ENCODE measurements around the gene CLPTM1L.

Gene CLPTM1L

DNA sequence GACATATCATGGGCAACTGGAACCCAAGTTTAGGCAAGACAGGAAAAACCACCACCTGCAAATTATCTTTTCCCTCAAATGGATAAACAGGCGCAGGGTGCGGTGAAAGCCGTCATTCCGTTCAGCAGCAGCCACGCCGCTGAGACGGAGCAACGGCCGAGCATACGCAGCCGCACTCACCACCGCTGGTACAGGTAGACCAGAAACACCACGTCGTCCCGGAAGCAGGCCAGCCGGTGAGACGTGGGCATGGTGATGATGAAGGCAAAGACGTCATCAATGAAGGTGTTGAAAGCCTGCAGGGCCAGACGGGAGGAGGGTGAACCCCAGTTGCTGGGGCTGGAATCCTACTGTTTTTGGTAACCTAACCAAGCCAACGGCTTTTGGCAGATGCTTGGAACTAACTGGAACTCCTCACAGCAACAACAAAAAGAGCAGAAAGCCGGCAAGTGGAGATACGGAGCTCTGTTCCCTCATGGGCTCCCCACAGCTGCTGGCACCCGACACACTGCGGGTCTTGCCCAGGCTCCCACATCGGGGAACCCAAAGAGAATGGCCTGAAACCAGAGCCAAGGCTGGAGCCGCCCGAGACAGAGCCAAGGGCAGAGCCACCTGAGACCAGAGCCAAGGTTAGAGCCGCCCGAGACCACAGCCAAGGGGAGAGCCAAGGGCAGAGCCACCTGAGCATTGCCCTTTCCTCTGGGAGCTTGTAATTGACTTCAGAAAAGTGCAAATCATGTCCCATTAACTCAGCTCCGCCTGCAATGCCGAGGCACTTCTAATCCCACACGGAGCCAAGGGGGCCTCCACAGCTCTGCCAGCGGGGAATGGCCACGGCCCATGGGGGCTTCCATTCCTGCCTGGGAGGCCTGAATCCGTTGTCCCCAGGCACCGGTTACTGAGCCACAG lies 24.2 kb downstream of the CLPTM1L start:
- no peaks in the 10 kb centered on the region for H3K27me3 ChIP-seq (ENCODE audit: insufficient read depth, low read length, poor library complexity)
- no peak overlapping the region for H3K27ac ChIP-seq (ENCODE audit: low read depth, low read length)
- H3K56ac ChIP-seq (ENCODE audit: low read length) = no peak overlapping the region
- H2AK5ac ChIP-seq (ENCODE audit: low read length) = no peak overlapping the region
- H2BK5ac ChIP-seq (ENCODE audit: low read length) = no peak overlapping the region
- no peaks in the 10 kb centered on the region for H3K79me2 ChIP-seq (ENCODE audit: control insufficient read depth, insufficient read depth, low read length)
- H3K23ac ChIP-seq (ENCODE audit: low read length) = no peak overlapping the region
- H3K4ac ChIP-seq (ENCODE audit: low read depth, low read length) = no peak overlapping the region
- H3K4me2 ChIP-seq (ENCODE audit: low read length) = no peak overlapping the region
- no peak overlapping the region for H4K5ac ChIP-seq (ENCODE audit: low read length)
- H3K4me1 ChIP-seq (ENCODE audit: control insufficient read depth, low read depth, low read length) = no peaks in the 10 kb centered on the region
- H2BK15ac ChIP-seq (replicated peaks; ENCODE audit: low read depth) = no peak overlapping the region
- no peak overlapping the region for H2BK120ac ChIP-seq (ENCODE audit: low read depth, low read length)
- no peak for DNase-seq
- WGBS (ENCODE audit: extremely low coverage, insufficient coverage, low lambda C conversion rate) = no CpG with 5 or more reads among the region's 36 CpGs
- H3K36me3 ChIP-seq (ENCODE audit: control insufficient read depth, insufficient read depth, low read length) = peaks cover 18% of the 10 kb centered on the region
- no peak overlapping the region for H3K9ac ChIP-seq (ENCODE audit: low read length)
- no peak overlapping the region for H3K18ac ChIP-seq (ENCODE audit: low read length)
- H3K79me1 ChIP-seq (ENCODE audit: low read length) = no peaks in the 10 kb centered on the region
- no peak overlapping the region for H4K8ac ChIP-seq (ENCODE audit: low read depth, low read length)
- H3K4me3 ChIP-seq (ENCODE audit: low read length) = no peak overlapping the region

DNA sequence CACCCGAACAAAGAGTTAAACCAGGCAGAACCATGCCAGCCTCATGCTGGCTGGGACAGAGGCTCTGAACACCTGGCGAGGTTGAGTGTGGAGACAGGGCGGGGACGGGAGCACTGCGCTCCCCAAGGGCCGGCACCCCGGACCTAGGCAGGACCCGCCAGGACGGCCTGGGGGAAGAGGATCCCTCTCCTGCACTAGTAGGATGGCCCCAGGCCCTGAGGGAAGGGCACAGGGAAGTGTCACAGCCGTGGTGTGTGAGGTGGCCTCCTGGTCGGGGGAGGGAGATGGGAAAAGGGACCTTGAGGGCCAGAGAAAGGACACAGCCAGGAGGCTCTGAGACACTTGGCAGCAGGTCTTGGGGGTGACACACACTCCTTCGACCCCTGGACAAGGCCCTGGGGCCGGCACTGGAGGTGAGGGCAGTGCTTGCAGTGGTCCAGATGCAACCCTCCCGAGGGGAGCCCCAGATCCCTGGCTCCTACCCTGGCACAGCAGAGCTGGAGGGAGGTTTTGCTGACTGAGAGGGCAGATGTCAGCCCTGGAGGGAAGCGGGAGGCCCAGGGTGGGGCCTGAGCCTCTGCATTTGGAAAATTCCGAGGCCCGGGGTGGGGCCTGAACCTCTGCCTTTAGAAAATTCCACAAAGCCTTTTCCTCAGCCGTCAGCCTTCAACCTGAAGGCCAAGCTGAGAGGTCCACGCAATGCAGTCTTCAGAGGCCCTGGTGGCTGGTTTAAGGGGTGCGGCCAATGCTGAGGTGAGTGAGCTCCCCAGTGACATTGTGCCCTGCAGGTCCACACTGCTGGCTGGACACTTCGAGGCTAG lies 25.3 kb downstream of the CLPTM1L start:
- WGBS (ENCODE audit: extremely low coverage, insufficient coverage, low lambda C conversion rate) = no CpG with 5 or more reads among the region's 21 CpGs
- no peak overlapping the region for H2BK5ac ChIP-seq (ENCODE audit: low read length)
- peaks cover 16% of the 10 kb centered on the region for H3K36me3 ChIP-seq (ENCODE audit: control insufficient read depth, insufficient read depth, low read length)
- H3K9ac ChIP-seq (ENCODE audit: low read length) = no peak overlapping the region
- H3K4me2 ChIP-seq (ENCODE audit: low read length) = no peak overlapping the region
- H3K18ac ChIP-seq (ENCODE audit: low read length) = no peak overlapping the region
- DNase-seq = no peak
- H3K4me1 ChIP-seq (ENCODE audit: control insufficient read depth, low read depth, low read length) = no peaks in the 10 kb centered on the region
- H2BK120ac ChIP-seq (ENCODE audit: low read depth, low read length) = no peak overlapping the region
- H3K27ac ChIP-seq (ENCODE audit: low read depth, low read length) = no peak overlapping the region
- no peak overlapping the region for H2BK15ac ChIP-seq (replicated peaks; ENCODE audit: low read depth)
- H3K79me2 ChIP-seq (ENCODE audit: control insufficient read depth, insufficient read depth, low read length) = no peaks in the 10 kb centered on the region
- H3K23ac ChIP-seq (ENCODE audit: low read length) = no peak overlapping the region
- no peak overlapping the region for H3K4ac ChIP-seq (ENCODE audit: low read depth, low read length)
- H3K27me3 ChIP-seq (ENCODE audit: insufficient read depth, low read length, poor library complexity) = no peaks in the 10 kb centered on the region
- H2AK5ac ChIP-seq (ENCODE audit: low read length) = no peak overlapping the region
- H3K79me1 ChIP-seq (ENCODE audit: low read length) = no peaks in the 10 kb centered on the region
- no peak overlapping the region for H3K4me3 ChIP-seq (ENCODE audit: low read length)
- H4K8ac ChIP-seq (ENCODE audit: low read depth, low read length) = no peak overlapping the region
- no peak overlapping the region for H3K56ac ChIP-seq (ENCODE audit: low read length)
- H4K5ac ChIP-seq (ENCODE audit: low read length) = no peak overlapping the region

DNA sequence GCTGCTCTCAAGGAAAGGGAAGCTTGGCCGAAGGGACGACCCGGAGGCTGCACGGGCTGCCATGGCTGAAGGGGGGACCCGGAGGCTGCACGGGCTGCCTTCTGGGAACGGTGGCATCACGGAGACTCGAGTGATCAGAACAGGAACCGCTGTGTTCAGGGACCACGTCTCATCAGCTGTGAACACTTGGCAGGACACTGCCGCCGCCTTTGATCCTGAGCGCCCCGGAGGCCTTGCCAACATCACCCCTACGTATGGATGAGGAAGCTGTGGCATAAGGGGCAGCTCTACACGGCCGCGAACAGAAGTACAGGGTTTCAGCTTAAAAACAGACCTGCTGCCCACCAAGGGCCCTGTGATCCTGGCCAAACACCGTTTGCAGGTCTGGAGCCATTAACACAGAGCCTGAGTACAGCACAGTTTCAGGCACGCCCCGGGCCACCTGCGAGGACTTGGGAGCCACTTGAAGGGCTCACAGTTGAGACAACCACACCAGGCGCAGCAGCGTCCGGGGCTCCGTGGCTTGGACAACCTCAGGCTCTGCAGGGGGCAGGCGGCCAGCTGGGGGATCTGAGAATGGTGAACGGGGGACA lies 26.1 kb downstream of the CLPTM1L start:
- no peak overlapping the region for H4K8ac ChIP-seq (ENCODE audit: low read depth, low read length)
- no peak overlapping the region for H2BK15ac ChIP-seq (replicated peaks; ENCODE audit: low read depth)
- no peak overlapping the region for H2AK5ac ChIP-seq (ENCODE audit: low read length)
- DNase-seq = no peak
- H3K9ac ChIP-seq (ENCODE audit: low read length) = no peak overlapping the region
- no peak overlapping the region for H3K27ac ChIP-seq (ENCODE audit: low read depth, low read length)
- no peak overlapping the region for H3K4ac ChIP-seq (ENCODE audit: low read depth, low read length)
- H3K18ac ChIP-seq (ENCODE audit: low read length) = no peak overlapping the region
- no peaks in the 10 kb centered on the region for H3K27me3 ChIP-seq (ENCODE audit: insufficient read depth, low read length, poor library complexity)
- no peak overlapping the region for H3K56ac ChIP-seq (ENCODE audit: low read length)
- no peak overlapping the region for H3K4me3 ChIP-seq (ENCODE audit: low read length)
- no CpG with 5 or more reads among the region's 29 CpGs for WGBS (ENCODE audit: extremely low coverage, insufficient coverage, low lambda C conversion rate)
- no peaks in the 10 kb centered on the region for H3K4me1 ChIP-seq (ENCODE audit: control insufficient read depth, low read depth, low read length)
- no peak overlapping the region for H2BK5ac ChIP-seq (ENCODE audit: low read length)
- H4K5ac ChIP-seq (ENCODE audit: low read length) = no peak overlapping the region
- H3K4me2 ChIP-seq (ENCODE audit: low read length) = no peak overlapping the region
- no peaks in the 10 kb centered on the region for H3K79me2 ChIP-seq (ENCODE audit: control insufficient read depth, insufficient read depth, low read length)
- no peak overlapping the region for H3K23ac ChIP-seq (ENCODE audit: low read length)
- H3K79me1 ChIP-seq (ENCODE audit: low read length) = no peaks in the 10 kb centered on the region
- peaks cover 9% of the 10 kb centered on the region for H3K36me3 ChIP-seq (ENCODE audit: control insufficient read depth, insufficient read depth, low read length)
- H2BK120ac ChIP-seq (ENCODE audit: low read depth, low read length) = no peak overlapping the region

DNA sequence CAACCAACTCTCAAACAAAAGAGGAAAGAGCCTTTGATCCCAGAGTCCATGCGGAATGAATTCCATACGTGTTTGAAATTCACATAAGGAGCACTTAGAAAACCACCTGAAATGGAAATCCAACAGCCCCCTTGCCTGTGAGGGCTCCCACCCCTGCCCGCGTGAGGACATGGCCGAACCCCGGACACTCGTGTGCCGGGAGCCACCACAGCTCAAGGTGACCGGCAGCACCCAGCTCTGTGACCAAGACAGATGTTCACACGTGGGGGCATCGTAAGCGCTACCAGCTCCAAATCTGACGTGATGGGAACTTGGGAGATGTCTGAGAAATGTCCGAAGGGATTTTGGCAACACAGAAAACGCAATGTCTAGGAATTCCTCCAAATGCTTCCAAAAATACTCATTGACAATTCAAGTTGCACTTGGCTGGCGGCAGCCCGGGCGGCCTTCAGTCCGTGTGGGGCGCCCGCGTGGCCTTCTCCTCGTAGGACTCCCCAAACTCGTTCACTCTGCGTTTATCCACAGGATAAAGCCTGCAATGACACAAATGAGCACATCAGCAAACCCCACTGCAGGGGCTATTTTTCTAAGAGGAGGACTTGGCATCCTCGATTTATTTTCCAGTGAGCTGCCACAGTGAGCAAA lies 26.9 kb downstream of the CLPTM1L start:
- no peak overlapping the region for H3K18ac ChIP-seq (ENCODE audit: low read length)
- DNase-seq = no peak
- H2AK5ac ChIP-seq (ENCODE audit: low read length) = no peak overlapping the region
- peaks cover 9% of the 10 kb centered on the region for H3K36me3 ChIP-seq (ENCODE audit: control insufficient read depth, insufficient read depth, low read length)
- H3K4me3 ChIP-seq (ENCODE audit: low read length) = no peak overlapping the region
- no peak overlapping the region for H3K9ac ChIP-seq (ENCODE audit: low read length)
- H3K4ac ChIP-seq (ENCODE audit: low read depth, low read length) = no peak overlapping the region
- H2BK120ac ChIP-seq (ENCODE audit: low read depth, low read length) = no peak overlapping the region
- H4K5ac ChIP-seq (ENCODE audit: low read length) = no peak overlapping the region
- no peak overlapping the region for H4K8ac ChIP-seq (ENCODE audit: low read depth, low read length)
- H3K79me2 ChIP-seq (ENCODE audit: control insufficient read depth, insufficient read depth, low read length) = no peaks in the 10 kb centered on the region
- no peaks in the 10 kb centered on the region for H3K79me1 ChIP-seq (ENCODE audit: low read length)
- WGBS (ENCODE audit: extremely low coverage, insufficient coverage, low lambda C conversion rate) = no CpG with 5 or more reads among the region's 26 CpGs
- H3K23ac ChIP-seq (ENCODE audit: low read length) = no peak overlapping the region
- no peaks in the 10 kb centered on the region for H3K27me3 ChIP-seq (ENCODE audit: insufficient read depth, low read length, poor library complexity)
- no peak overlapping the region for H3K4me2 ChIP-seq (ENCODE audit: low read length)
- no peak overlapping the region for H2BK5ac ChIP-seq (ENCODE audit: low read length)
- no peak overlapping the region for H3K56ac ChIP-seq (ENCODE audit: low read length)
- no peak overlapping the region for H2BK15ac ChIP-seq (replicated peaks; ENCODE audit: low read depth)
- no peak overlapping the region for H3K27ac ChIP-seq (ENCODE audit: low read depth, low read length)
- no peaks in the 10 kb centered on the region for H3K4me1 ChIP-seq (ENCODE audit: control insufficient read depth, low read depth, low read length)

DNA sequence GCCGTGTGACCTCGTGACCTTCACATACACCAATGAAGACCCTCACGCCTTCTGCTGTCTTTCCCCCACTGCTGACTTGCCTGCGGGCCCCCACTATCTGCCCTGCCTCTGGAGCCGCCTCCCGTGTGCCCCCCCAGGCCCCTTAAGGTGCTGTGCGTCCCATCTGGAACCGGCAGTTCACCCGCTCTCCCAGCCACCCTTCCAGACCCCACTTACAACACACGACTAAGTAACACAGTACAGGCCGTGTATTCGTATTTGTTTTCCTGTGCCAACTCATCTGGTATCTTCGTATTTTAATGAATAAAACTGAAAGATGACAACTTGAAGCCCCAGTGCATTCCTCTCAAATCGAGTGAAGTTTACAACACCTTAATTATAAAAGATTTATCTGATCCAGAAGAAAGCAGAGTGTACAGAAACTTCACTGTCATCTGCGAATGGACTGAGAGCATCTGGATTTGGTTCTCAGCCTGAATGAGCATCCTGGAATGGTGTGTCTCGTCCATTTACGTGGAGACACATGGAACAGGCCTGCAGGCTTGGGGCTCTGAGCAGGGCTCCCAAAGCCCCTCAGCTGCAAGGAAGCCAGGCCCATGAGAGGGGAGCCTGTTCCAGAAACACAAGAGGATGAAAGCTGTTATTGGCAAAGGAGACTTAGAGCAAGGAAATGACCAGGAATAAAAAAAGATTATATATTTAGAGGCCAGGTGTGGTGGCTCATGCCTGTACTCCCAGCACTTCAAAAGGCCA lies 28.1 kb downstream of the CLPTM1L start:
- Histone ChIP-seq H4K5ac (ENCODE audit: low read length) (no peak overlapping the region), H3K4me3 (ENCODE audit: low read length) (no peak overlapping the region), H3K4me1 (ENCODE audit: control insufficient read depth, low read depth, low read length) (no peaks in the 10 kb centered on the region), H3K9ac (ENCODE audit: low read length) (no peak overlapping the region), H3K36me3 (ENCODE audit: control insufficient read depth, insufficient read depth, low read length) (peaks cover 6% of the 10 kb centered on the region), H3K23ac (ENCODE audit: low read length) (no peak overlapping the region), H3K79me2 (ENCODE audit: control insufficient read depth, insufficient read depth, low read length) (no peaks in the 10 kb centered on the region), H3K27me3 (ENCODE audit: insufficient read depth, low read length, poor library complexity) (no peaks in the 10 kb centered on the region), H2BK15ac (replicated peaks; ENCODE audit: low read depth) (no peak overlapping the region), H3K56ac (ENCODE audit: low read length) (no peak overlapping the region), H4K8ac (ENCODE audit: low read depth, low read length) (no peak overlapping the region), H3K18ac (ENCODE audit: low read length) (no peak overlapping the region), H2BK120ac (ENCODE audit: low read depth, low read length) (no peak overlapping the region), H3K4ac (ENCODE audit: low read depth, low read length) (no peak overlapping the region), H3K27ac (ENCODE audit: low read depth, low read length) (no peak overlapping the region), H3K4me2 (ENCODE audit: low read length) (no peak overlapping the region), H2BK5ac (ENCODE audit: low read length) (no peak overlapping the region), H2AK5ac (ENCODE audit: low read length) (no peak overlapping the region), H3K79me1 (ENCODE audit: low read length) (no peaks in the 10 kb centered on the region)
- no peak for DNase-seq
- WGBS (ENCODE audit: extremely low coverage, insufficient coverage, low lambda C conversion rate) = no CpG with 5 or more reads among the region's 17 CpGs

Data from mesendoderm (in vitro differentiated cells).